Stimulated activated CD4-positive, alpha-beta T cell treated with anti-CD3 and anti-CD28 coated beads, Interleukin-12 subunit alpha, Interleukin-12 subunit beta, amount 100 ng/mL, for 4 hours (primary cell): ENCODE results near the gene AGO3.

Source experiments
- DNase-seq: peaks from one replicate; pipeline ENCODE4 v3.0.0-alpha.2; 2020

The AGO3 gene

DNA sequence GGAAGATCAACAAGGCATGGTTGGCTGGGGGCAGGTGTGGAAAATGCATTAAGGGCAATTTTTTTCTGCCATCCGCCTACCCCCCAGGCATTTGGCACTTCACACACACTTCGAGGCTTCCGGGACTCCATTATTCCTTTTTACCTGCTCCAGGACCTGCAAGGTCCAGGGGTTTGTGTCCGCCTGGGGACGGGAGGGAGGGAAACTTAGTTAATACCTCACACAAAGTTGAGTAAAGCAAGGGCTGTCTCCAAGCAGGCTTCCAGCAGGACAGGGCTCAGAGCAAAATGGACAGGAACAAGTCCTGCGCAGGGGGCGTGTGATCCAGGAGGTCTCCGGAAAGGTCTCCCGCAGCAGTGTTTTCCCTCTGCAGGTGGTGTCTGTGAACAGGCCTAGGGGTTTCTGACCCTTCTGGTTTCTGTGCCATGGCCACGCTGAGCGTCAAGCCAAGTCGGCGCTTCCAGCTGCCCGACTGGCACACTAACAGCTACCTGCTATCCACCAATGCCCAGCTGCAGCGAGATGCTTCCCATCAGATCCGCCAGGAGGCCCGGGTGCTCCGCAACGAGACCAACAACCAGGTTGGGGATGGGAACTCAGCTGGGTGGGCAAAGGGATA is 153.7 kb downstream of the AGO3 start:
- DNase-seq: no peak

DNA sequence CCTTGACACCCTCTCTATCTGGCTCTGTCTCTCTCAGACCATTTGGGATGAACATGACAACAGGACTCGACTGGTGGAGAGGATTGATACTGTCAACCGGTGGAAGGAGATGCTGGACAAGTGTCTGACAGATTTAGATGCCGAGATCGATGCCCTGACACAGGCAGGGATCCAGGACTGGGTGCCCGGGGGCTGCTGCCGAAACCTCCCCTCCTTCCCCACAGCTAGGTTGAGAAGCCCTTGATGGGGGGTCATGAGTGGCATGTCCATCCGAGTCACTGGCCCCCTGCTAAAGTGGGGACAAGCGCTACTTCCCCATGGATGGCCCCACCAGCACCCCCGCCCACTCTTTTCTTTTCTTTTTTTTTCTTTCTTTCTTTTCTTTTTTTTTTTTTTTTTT is 154.2 kb downstream of the AGO3 start:
- no peak for DNase-seq

DNA sequence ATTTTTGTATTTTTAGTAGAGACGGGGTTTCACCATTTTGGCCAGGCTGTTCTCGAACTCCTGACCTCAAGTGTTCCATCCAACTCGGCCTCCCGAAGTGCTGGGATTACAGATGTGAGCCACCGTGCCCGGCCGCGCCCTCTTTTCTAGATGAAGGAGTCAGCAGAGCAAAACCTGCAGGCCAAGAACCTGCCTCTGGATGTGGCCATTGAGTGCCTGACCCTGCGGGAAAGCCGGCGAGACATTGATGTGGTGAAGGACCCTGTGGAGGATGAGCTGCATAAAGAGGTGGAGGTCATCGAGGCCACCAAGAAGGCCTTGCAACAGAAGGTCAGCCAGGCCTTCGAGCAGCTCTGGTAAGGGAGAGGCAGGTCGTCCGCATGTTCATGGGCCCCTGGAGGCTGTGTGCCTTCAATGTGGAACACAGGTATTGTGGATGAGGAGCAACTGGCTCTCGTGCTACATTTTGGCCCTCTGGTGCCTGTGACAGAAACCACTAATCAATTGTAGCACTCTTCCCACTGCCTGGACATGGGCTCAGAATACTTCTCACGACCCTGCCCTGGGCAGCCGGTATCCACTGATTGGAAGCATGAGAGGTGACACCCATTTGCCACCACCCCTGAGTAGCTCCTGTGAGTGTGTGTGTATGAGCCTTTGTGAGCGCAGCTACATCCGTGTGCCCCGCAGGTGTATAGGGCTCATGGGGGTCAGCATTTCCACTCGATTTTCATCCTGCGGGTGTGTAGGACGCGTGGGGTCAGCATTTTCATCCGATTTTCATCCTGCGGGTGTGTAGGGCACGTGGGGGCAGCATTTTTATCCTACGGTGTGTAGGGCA is 155.0 kb downstream of the AGO3 start:
- no peak for DNase-seq

DNA sequence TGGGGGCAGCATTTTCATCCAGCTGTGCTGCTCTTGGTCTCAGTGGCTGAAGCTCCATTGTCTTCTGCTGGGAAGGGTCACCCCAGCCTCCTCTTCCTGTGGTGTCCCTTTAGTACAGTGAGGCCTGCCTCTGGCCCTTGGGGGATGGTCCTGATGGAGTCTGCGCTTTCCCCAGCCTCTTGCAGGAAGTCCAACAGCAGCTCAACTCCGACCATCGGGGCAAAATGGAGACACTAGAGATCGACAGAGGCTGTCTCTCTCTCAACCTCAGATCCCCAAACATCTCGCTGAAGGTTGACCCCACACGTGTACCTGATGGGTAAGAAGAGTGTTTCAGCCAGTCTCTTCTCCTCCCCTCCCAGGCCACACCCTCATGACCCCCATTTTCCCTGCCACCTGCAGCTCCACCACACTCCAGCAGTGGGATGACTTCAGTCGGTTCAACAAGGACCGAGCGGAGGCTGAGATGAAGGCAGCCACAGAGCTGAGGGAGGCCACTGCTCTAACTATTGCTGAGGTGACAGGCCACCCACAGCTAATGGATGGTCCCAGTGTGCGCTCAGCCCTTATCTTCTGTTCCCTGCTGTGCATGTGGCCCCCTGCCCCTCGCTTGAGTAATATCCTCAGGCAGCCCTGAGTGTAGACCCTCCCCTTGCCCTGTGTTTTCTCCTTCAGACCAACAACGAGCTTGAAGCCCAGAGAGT is 155.8 kb downstream of the AGO3 start:
- DNase-seq: no peak

DNA sequence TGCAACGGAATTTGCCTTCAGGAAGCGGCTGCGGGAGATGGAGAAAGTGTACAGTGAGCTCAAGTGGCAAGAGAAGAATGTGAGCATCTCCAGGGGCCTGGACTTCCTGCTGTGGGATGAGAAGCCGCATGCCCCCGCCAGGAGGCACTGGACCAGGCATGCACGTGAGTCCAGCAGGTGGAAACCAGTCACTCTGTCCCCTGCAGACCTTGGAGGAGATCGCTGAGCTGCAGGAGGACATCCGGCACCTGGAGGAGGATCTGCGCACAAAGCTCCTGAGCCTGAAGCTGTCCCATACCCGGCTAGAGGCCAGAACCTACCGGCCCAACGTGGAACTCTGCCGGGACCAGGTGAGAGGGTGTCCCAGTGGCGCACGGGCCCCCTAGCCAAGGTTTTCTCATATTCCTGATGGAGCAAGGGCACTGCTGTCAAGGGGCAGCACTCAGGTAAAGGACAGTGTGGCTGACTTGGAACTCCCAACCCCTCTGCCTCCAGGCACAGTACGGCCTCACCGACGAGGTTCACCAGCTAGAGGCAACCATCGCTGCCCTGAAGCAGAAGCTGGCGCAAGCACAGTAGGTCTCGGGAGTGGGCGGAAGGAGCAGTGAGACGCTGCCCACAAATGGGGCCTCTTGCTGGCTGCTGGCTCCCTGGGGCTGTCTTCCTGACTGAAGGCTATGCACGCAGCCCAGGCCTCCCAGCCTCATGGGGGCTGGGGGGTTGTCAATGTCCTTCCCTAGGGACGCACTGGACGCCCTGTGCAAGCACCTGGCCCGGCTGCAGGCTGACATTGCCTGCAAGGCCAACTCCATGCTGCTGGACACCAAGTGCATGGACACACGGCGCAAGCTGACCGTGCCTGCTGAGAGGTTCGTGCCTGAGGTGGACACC is 156.6 kb downstream of the AGO3 start:
- no peak for DNase-seq

DNA sequence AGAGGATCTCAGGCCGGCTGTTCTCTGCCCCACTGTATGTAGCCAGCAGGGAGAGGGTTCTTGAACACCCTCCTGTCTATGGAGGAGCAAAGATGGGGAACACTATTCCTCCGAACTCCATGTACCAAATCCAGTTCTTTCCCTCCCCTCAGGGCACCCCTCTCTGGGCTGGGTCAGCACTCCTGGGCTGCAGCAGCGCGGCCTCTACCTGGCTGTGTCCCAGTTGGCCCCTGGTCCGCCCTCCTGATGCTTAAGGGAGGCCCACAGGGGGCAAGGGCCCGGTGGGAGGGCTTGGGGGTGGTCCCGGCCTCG is 157.3 kb downstream of the AGO3 start:
- no peak for DNase-seq

DNA sequence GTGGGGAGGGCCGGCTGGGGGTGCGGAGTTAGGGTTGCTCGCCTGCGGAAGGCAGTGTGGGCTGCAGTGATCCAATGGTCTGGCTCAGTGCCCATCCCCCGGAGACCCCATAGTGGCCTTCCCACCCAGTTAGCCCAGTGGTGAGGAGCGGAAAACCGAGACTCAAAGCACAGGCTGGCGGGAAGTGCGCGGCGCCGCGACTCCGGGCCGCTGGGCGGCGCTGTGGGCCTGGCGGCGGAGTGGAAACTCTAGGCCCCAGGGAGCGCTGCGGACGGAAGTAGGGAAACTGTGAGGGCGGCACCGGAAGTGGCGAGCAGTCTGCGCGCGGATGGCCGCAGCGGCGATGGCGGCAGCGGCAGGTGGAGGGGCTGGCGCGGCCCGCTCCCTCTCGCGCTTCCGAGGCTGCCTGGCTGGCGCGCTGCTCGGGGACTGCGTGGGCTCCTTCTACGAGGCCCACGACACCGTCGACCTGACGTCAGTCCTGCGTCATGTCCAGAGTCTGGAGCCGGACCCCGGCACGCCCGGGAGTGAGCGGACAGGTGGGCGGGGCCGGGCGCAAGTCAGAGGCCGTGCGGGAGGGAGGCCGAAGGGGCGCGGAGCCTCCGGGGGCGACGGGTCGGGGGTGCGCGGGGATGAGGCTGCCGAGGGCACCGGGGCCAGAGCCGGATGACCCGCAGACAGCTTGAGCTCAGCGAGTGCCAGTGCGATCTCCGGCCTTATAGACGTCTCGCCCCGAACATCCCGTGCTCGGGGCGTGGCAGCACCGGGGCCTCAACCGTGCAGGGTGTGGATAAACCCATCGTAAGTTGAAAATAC is 157.9 kb downstream of the AGO3 start, which contains the start of gene ADPRS:
Gene ADPRS (plus strand): TSS at position 316 of the 816 bp plus-strand sequence. CDS start 13 bp downstream, at position 329.
- peak; percentile 88 for DNase-seq

DNA sequence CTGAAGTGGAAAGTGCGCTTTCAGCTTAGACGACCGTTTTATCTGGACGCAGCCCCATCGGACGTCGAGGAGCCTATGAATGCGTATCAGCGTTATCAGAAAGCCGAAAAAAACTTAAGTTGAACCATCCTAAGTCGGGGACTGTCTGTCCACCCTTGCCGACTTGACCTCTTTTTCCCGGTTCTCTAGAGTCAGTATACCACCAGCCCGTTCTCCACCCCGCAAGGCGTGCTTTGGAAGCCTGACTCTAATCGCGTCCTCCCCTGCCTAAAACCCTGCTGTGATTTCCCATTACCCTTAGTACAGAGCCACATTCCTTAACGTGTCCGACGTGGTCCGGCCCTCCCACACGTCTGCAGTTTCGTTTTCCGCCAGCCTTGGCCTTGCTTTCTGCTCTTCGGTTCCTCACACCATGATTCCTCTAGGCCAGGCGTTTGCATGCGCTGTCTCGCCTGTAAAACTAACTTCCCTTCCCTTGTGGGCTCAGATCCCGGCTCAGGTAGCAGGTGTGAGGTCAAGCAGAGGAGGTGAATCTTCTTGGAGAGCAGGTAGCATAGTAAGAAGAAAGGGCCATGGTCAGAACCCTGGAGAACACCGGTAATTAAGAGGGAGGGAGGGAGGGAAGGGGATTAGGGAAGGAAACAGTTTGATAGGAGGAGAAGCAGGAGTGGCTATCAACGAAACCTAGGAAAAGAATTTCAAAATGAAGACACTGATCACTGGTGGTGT is 158.7 kb downstream of the AGO3 start:
- no peak for DNase-seq

DNA sequence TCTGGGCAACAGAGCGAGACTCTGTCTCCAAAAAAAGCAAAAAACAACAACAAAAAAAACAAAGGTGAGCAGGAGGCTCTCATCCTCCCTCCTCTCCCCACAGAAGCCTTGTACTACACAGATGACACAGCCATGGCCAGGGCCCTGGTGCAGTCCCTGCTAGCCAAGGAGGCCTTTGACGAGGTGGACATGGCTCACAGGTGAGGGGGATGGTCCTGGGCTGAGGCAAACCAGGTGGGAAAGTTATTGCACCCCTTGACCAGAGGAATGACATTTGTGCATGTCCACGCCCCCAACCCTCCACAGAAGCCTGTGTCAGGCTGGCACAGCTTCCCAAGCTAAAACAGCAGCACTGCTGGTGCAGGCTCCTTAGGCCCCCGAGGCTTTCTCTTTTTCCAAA is 160.2 kb downstream of the AGO3 start:
- no peak for DNase-seq

DNA sequence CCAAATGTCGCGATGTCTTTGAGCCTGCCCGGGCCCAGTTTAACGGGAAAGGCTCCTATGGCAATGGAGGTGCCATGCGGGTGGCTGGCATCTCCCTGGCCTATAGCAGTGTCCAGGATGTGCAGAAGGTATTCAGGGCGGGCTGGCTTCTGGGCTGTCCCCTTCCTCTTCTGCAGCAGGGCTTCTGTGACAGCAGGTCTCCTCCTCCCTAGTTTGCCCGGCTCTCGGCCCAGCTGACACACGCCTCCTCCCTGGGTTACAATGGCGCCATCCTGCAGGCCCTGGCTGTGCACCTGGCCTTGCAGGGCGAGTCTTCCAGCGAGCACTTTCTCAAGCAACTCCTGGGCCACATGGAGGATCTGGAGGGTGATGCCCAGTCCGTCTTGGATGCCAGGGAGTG is 160.8 kb downstream of the AGO3 start:
- no peak for DNase-seq

DNA sequence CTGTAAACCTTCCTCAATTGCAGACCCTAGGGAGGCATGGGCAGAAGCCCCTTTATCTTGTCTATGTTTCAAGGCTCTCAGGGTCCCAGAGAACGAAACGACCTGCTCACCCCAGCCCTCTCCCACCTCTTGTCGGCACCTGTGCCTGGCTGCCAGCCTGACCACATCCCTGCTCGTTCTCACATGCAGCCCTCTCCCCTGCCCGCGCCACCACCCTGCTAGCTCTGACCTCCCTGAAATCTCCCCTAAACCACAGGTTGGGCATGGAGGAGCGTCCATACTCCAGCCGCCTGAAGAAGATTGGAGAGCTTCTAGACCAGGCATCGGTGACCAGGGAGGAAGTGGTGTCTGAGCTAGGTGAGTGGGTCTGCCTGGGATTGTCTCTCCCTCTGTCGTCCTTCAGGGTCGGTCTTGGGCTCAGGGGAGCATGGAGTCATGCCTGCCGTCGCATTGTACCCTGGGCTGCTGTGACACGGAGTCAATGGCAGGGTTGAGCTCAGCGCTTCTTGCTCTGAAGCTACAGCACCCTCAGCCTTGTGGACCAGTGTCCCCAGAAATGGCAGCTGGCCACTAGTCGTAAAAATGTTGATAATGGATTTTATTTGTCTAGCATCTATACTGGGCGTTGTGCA is 161.4 kb downstream of the AGO3 start:
- DNase-seq: no peak

DNA sequence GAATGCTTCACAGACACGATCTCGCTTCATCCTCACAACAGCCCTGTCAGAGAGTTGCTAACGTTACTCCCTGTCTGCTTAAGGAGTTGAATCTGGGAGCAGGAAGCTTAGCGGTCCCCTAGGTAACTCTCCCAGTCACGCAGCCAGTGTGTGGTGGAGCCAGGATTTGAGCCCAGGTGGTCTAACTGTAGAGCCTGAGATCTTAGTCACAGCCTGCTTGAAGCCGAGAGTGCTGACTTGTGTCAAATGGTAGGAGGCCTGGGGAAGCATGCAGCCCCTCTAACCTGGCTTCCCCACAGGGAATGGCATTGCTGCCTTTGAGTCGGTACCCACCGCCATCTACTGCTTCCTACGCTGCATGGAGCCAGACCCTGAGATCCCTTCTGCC is 161.9 kb downstream of the AGO3 start:
- DNase-seq: no peak

DNA sequence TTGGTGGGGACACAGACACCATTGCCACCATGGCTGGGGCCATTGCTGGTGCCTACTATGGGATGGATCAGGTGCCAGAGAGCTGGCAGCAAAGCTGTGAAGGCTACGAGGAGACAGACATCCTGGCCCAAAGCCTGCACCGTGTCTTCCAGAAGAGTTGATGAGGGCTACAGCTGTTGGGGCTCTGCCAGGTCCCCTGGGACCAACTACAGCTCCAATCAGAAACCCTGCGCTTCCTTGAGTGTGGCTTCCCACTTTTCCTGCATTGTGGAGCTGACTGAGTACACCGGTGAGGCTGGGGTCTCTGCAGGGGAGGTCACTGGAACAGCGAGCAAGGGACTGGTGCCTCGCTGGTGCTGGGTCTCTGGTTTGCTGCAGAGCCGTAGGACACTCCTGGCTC is 162.3 kb downstream of the AGO3 start:
- no peak for DNase-seq

DNA sequence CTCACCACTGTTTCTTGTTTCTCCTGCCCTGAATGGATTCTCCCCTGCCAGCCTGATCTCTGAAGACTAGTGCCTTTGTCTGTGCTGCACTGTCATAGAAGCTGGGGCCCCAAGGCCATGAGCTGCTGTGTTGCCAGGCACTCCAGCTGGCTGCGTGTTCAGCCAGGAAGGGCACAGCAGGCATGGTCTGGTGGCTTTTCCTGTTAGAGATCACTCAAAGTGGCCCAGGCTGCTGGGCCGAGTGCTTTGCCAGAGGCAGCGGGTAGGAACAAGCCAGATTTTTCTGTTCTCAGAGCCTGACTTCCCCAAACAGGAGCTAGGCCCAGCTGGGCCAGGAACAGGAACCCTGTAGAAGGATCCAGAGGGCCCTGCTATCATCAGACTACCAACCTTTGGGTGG is 163.0 kb downstream of the AGO3 start:
- DNase-seq: no peak

DNA sequence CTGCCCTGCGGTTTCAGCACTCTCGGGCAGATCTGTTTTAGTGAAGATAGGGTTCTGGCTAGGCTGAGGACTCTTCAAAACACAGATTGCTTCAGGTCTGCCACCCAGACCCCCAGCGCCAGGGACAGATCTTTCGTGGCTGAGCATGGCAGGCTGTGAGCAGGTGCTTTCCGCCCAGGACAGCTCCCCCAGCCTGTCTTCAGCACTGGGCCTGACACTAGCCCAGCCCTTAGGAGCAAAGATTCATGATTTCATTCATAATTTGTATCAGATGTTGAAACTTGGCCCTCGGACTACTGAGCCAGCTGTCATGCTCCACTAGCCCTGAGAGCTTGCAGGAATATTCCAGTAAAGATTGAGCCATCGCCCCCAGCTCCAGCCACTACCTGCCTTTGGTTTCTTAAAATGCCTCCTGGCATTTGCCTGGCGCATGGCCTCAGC is 163.7 kb downstream of the AGO3 start:
- no peak for DNase-seq

DNA sequence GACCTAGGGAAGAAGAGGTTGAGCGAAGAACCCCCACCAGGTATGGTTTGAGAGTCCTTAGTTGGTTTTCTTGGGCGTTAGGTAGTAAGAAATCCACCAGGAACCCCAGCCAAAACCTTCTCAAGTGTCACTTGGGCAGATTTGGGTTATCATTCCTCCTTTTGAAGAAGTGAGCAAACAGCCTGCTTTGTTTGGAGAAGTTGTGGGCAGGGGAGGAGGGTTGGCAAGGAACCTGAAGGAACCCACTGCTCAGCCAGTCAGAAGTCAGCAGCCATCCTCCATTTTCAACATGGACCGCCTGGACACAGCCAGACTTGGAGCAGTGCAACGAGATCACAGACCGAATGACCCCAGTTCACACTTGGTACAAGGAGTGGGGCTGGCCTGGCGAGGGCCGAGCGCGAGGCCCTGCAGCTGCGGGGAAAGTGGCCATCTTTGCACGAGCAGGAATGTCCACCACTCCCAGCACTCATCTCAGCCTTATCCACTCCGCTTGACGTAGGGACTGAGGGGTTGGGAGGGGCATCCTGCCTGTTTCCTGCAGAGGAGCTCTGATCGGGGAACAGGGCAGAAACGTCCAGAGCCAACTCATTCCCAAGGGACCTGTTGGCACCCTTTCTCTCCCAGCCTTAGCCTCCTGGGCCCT is 165.0 kb downstream of the AGO3 start:
- no peak for DNase-seq

DNA sequence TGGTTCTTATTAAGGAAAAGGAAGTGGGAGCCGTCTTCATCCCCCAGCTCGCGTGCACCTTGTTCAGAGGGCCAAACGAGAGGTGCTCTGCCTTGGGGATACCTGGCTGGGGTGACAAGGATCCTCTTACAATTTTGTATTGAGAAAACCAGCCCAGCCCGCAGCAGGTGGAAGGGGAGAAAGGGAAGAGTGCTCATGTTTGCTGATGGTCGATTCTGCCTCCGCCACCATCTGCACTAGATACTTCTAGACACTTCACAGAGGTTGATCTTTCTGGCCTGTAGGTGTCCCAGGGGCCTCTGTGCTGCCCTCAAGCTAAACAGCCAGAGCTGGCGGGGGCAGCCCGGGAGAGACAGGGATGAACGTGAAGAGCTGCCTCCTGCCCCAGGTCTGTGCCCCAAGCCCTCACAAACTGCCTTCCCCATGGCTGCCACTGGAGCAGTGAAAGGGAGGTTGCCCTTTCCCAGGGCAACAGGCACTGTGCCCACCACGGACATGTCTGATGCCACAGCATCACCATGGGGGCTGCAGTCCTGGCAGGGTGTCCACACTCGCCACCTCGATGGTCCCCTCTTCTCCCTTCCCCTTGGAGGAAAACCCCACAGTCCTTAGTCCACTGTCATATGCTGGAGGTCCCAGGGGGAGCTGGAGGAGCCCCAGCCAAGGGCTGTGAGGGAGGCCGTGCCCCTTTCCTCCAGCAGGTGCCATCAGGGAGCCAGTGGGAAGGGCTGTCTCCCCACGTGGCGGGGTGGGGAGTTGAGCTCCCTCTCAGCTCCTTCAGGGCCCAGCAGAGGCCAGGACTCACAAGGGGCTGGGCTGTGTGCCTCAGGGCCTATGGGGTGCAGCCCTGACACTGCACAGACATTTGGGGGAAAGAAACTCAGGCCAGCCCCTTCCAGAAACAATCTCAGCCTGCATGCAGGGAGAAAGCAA is 165.9 kb downstream of the AGO3 start:
- DNase-seq: no peak

DNA sequence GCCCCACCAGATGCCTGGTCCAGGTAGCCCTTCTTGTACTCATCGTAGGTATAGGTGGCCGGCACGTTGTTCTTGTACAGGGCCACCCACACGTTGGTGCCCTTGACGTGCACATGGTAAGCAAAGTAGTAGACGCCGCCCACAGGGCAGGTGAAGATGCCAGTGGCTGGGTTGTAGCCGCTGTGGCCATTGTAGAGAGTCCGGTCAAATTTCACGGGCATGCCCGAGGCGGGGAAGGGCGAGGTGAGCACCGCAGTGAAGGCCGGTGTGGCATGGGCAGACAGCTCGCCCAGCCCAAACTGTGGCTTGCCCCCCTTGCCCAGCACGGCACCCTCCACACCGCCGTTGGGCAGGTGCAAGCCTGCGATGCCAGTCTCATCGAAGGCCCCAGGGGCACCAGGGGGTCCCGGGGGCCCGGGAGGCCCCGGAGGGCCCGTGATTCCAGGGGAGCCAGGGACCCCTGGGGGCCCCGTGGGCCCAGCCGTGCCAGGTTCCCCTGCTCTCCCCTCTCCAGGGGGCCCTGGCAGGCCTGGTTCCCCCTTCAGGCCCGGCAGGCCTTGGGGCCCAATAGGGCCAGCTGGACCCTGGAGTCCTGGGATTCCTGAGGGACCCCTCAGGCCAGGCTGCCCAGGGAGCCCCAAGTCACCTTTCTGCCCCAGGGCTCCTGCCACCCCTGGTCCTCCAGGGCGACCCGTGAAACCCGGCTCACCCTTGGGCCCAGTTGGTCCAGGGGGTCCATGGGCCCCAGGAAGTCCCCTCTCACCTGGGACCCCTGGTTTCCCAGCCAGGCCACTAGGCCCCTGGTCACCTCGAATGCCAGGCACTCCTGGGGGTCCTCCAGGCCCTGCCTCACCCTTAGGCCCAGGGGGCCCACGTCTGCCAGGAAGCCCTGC is 167.0 kb downstream of the AGO3 start:
- DNase-seq: no peak
